Vagina (tissue), 2 donors: ENCODE measurements around the gene UBE4B.

Source experiments
- CTCF ChIP-seq, 3 experiments: fragments of 450-650 bp in 2 of 3; fragments of 200-600 bp in 1 of 3; sonication (generic) in 1 of 3; IDR thresholded peaks; one replicate each; pipeline ENCODE4 v1.5.1; 2017 to 2019; ENCODE audit warnings: antibody characterized with exemption in 3 of 3, mild to moderate bottlenecking in 2 of 3, moderate library complexity in 2 of 3
- POLR2A ChIP-seq, 2 donors: fragments of 450-650 bp; IDR thresholded peaks; one replicate each; pipeline ENCODE4 v1.6.1; 2017; ENCODE audit warnings: antibody characterized with exemption in 2 of 2, mild to moderate bottlenecking in 2 of 2, moderate library complexity in 2 of 2

GRCh38 chr1:10074852-10075730 is 42.3 kb downstream of the UBE4B start:
- TF ChIP-seq CTCF (IDR thresholded peaks at IDR 0.05) = no peak
- no peak for TF ChIP-seq POLR2A (IDR thresholded peaks at IDR 0.05)
